ENCODE measurements around the gene SNX3.

GRCh38 chr6:108175592-108176279, 85.1 kb downstream of the SNX3 start:
- TF ChIP-seq SUZ12 (IDR thresholded peaks at IDR 0.05; ENCODE audit: extremely low read depth, insufficient read depth, insufficient read length), result no peak
- TF ChIP-seq ZNF274 (IDR thresholded peaks at IDR 0.05; ENCODE audit: low read depth, low read length), result no peak
- TF ChIP-seq YY1 (IDR thresholded peaks at IDR 0.05; ENCODE audit: insufficient read depth, insufficient read length), result no peak
